ENCODE data around the gene ZNF438.
A peak's percentile ranks its signal among the peaks of the same experiment; 100 is the strongest.

The ZNF438 gene

DNA sequence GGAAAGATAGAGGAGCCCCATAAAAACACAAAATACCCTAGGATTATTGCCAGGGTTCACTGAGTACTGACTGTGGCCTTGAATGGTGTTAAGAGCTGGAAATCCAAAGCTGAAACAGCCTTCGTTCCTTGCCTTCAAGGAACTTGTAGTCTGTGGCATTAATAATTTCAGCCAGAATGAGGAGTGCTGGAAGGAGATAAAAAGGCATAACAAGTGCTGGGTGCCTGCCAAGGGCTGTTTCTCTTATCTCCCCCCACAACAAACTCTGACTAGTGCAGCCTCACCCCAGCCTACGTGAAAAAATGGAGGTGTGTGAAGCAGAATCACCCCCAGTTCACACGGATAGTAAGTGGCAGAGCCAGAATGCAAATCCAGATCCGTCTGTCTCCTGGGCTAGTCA lies 203.0 kb downstream of the ZNF438 start:
- no peak for DNase-seq (ENCODE audit: extremely low read depth, low read depth)
- H3K4me3 ChIP-seq (replicated peaks; ENCODE audit: low read depth, low read length): no peak overlapping the region
- TF ChIP-seq, protein P1, sequence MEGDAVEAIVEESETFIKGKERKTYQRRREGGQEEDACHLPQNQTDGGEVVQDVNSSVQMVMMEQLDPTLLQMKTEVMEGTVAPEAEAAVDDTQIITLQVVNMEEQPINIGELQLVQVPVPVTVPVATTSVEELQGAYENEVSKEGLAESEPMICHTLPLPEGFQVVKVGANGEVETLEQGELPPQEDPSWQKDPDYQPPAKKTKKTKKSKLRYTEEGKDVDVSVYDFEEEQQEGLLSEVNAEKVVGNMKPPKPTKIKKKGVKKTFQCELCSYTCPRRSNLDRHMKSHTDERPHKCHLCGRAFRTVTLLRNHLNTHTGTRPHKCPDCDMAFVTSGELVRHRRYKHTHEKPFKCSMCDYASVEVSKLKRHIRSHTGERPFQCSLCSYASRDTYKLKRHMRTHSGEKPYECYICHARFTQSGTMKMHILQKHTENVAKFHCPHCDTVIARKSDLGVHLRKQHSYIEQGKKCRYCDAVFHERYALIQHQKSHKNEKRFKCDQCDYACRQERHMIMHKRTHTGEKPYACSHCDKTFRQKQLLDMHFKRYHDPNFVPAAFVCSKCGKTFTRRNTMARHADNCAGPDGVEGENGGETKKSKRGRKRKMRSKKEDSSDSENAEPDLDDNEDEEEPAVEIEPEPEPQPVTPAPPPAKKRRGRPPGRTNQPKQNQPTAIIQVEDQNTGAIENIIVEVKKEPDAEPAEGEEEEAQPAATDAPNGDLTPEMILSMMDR (IDR thresholded peaks at IDR 0.05; ENCODE audit: low read depth, low read length, missing control alignments): no peak

DNA sequence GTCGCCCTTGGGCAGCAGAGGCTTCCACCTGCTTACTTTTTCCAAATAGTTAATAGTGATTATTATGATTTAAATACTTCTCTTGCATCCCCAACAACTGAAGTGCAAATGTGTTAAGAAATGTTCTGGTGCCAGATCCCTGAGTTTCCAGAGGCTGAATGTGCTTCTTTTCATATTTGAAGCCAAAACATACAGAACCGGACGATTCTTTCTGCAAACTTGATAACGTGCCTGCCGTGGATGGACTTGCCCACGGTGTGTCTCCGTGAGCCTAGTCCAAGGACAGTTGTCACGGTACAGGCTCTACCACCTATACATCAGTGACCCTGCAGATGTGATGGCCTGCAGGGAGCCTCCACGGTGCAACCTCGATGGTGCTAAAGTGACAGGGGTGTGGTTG lies 203.5 kb downstream of the ZNF438 start:
- DNase-seq (ENCODE audit: extremely low read depth, low read depth): no peak
- TF ChIP-seq, protein P1 (IDR thresholded peaks at IDR 0.05; ENCODE audit: low read depth, low read length, missing control alignments): no peak
- no peak overlapping the region for H3K4me3 ChIP-seq (replicated peaks; ENCODE audit: low read depth, low read length)

DNA sequence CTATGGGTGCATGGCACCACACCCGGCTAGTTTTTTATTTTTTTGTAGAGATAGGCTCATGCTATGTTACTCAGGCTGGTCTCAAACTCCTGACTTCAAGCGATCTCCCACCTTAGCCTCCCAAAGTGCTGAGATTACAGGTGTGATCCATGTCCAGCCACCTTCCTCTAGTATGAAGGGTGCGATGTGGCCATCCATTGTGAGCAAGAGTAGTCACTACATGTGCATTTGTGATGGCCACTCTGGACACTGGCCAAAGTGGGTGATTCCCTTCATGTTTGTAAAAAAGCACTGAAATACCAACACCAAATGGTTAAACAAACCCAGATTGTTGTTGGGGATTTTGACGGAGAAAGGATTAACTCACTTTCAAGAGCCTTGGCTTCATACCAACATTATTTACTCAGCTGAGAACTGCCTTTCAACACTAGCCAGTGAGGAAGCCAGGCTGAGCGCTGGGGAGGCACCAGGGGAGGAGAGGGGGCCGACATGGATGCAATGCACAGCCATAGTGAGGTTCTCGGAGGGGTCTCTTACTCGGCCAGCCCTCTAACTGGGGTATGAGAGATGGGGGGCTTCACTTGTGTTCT lies 204.0 kb downstream of the ZNF438 start:
- TF ChIP-seq, protein P1 (IDR thresholded peaks at IDR 0.05; ENCODE audit: low read depth, low read length, missing control alignments): no peak
- no peak overlapping the region for H3K4me3 ChIP-seq (replicated peaks; ENCODE audit: low read depth, low read length)
- DNase-seq (ENCODE audit: extremely low read depth, low read depth): peak; percentile 90

DNA sequence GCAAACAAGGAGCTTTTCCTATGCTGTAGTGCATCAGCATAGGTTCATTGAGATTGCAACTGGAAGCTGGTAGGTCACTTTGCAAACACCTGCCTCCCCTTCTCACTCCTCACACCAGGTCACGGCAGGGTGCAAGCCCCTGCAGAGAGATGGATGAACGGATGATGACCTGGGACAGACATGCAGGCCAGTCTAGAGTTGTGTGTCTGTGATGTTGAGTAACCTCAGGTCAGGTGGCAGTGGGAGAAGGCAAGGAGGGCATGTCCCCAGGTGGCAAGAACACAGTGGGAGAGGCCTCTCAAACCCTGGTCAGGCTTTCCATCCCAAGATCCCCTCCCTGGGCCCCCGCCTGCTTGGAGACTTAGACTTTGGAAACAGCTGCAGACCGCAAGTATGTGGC lies 205.0 kb downstream of the ZNF438 start:
- no peak for DNase-seq (ENCODE audit: extremely low read depth, low read depth)
- TF ChIP-seq, protein P1 (IDR thresholded peaks at IDR 0.05; ENCODE audit: low read depth, low read length, missing control alignments): no peak
- no peak overlapping the region for H3K4me3 ChIP-seq (replicated peaks; ENCODE audit: low read depth, low read length)

DNA sequence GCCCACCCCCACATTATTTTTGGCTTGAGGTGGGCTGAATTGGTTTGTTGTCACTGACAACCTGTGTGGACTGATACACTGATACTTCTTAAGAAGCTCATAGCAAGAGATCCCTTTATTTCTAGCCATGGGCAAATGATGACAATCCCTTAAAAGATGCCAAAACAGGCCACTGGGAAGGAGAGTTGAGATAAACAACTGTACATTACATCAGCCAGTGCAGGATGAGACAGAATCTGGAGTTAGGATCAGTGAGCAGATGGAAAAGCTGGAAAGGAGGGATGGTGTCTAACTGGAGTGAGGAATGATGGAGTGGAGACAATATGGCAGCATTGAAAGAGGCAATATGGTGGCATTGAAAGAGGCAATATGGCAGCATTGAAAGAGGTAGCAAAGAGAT lies 206.2 kb downstream of the ZNF438 start:
- H3K4me3 ChIP-seq (replicated peaks; ENCODE audit: low read depth, low read length): no peak overlapping the region
- TF ChIP-seq, protein P1 (IDR thresholded peaks at IDR 0.05; ENCODE audit: low read depth, low read length, missing control alignments): no peak
- DNase-seq (ENCODE audit: extremely low read depth, low read depth): no peak

DNA sequence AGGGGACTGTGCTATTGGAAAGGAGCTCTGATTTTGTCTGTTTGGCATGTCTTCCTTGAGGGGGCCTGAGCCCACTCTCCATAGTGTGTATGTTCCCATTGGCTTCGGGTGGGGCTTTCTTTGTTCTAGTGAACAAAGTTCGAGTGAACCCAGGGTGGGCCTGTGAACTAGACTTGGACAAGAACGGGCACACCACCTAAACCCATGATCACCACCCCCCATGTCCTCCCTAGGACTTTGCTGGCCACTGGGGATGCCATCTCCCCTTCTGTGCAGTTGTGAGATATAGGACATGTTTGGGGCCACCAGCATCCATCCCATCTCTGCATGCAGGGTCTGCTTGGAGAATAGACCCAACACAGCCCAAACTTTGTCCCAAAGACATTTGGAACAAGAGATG lies 206.6 kb downstream of the ZNF438 start:
- TF ChIP-seq, protein P1 (IDR thresholded peaks at IDR 0.05; ENCODE audit: low read depth, low read length, missing control alignments): no peak
- DNase-seq (ENCODE audit: extremely low read depth, low read depth): no peak
- H3K4me3 ChIP-seq (replicated peaks; ENCODE audit: low read depth, low read length): no peak overlapping the region

DNA sequence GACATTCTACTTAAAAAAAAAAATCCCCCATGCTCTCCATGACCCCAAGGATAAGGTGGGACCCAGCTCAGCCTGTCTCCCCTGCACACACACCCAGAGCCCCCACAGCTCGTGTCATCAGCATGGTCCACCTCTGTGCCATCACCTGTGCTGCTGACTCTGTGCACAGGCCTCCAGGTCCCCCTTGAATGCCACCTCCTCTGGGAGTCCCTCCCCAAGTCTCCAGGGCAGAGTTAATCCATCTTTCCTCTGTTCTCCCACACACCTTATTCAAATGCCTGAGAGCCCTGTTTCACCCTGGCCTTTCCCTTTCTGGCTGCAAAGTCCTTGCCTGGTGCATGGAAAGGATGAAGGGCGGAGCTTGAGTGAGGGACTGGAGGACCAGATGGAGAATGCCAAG lies 208.0 kb downstream of the ZNF438 start:
- TF ChIP-seq, protein P1 (IDR thresholded peaks at IDR 0.05; ENCODE audit: low read depth, low read length, missing control alignments): no peak
- no peak for DNase-seq (ENCODE audit: extremely low read depth, low read depth)
- no peak overlapping the region for H3K4me3 ChIP-seq (replicated peaks; ENCODE audit: low read depth, low read length)

Data from HFF-Myc (cell line).